Measurements from ENCODE around the gene ZNF620.
"Not testable (repeated sequence)": the region's sequence is repeated elsewhere in the genome, so short reads cannot be mapped to it uniquely, and the experiment has no call there.

Gene ZNF620

GRCh38 chr3:40505599-40506462, at the start of gene ZNF620:
Gene ZNF620, plus strand, starts transcription at chr3:40506039. Its CDS starts 314 bp downstream, at chr3:40506353.
- Histone ChIP-seq H3K36me3 (ENCODE audit: control insufficient read depth, insufficient read depth, low read length) (no peaks in the 10 kb centered on the region), H3K4me3 (ENCODE audit: low read length) (peak within 1 kb of the TSS; percentile 89), H3K4me1 (ENCODE audit: control insufficient read depth, insufficient read depth, low read length) (no peaks in the 10 kb centered on the region), H3K27ac (ENCODE audit: low read depth, low read length) (peak within 1 kb of the TSS; percentile 70), H3K9ac (ENCODE audit: low read length) (peak within 1 kb of the TSS; percentile 81), H3K27me3 (ENCODE audit: control insufficient read depth, insufficient read depth, low read length) (no peaks in the 10 kb centered on the region)

- peak overlapping the region; percentile 99 for H3K4me3 ChIP-seq (ENCODE audit: low read length)
- peaks cover 14% of the 10 kb centered on the region for H3K4me1 ChIP-seq (ENCODE audit: control insufficient read depth, insufficient read depth, low read length)
- no peaks in the 10 kb centered on the region for H3K27me3 ChIP-seq (ENCODE audit: control insufficient read depth, insufficient read depth, low read length)
- peak overlapping the region; percentile 56 for H3K9ac ChIP-seq (ENCODE audit: low read length)
- H3K27ac ChIP-seq (ENCODE audit: low read depth, low read length), result peak overlapping the region; percentile 91
- H3K36me3 ChIP-seq (ENCODE audit: control insufficient read depth, insufficient read depth, low read length), result peaks cover 10% of the 10 kb centered on the region
These were observed 49.4 kb upstream of the ZNF620 start for GRCh38 chr3:40456279-40456939.

GRCh38 chr3:40456940-40457823, 48.7 kb upstream of the ZNF620 start, which contains the start of gene RPL14:
Gene RPL14, plus strand, starts transcription at chr3:40457339. Its CDS starts 133 bp downstream, at chr3:40457472.
- no peaks in the 10 kb centered on the region for H3K27me3 ChIP-seq (ENCODE audit: control insufficient read depth, insufficient read depth, low read length)
- peaks cover 13% of the 10 kb centered on the region for H3K4me1 ChIP-seq (ENCODE audit: control insufficient read depth, insufficient read depth, low read length)
- peak within 1 kb of the TSS; percentile 96 for H3K9ac ChIP-seq (ENCODE audit: low read length)
- peaks cover 10% of the 10 kb centered on the region for H3K36me3 ChIP-seq (ENCODE audit: control insufficient read depth, insufficient read depth, low read length)
- peak within 1 kb of the TSS; percentile 99 for H3K4me3 ChIP-seq (ENCODE audit: low read length)
- peak within 1 kb of the TSS; percentile 91 for H3K27ac ChIP-seq (ENCODE audit: low read depth, low read length)

- Histone ChIP-seq H3K27me3 (ENCODE audit: control insufficient read depth, insufficient read depth, low read length) (no peaks in the 10 kb centered on the region), H3K4me3 (ENCODE audit: low read length) (peak overlapping the region; percentile 99), H3K9ac (ENCODE audit: low read length) (no peak overlapping the region), H3K27ac (ENCODE audit: low read depth, low read length) (no peak overlapping the region), H3K36me3 (ENCODE audit: control insufficient read depth, insufficient read depth, low read length) (peaks cover 10% of the 10 kb centered on the region), H3K4me1 (ENCODE audit: control insufficient read depth, insufficient read depth, low read length) (peaks cover 10% of the 10 kb centered on the region)
These were observed 47.4 kb upstream of the ZNF620 start for GRCh38 chr3:40458473-40458872.

GRCh38 chr3:40460481-40460880, 45.4 kb upstream of the ZNF620 start:
- not testable (repeated sequence) for H3K4me3 ChIP-seq (ENCODE audit: low read length); H3K27me3 ChIP-seq (ENCODE audit: control insufficient read depth, insufficient read depth, low read length); H3K9ac ChIP-seq (ENCODE audit: low read length); H3K27ac ChIP-seq (ENCODE audit: low read depth, low read length)
- H3K4me1 ChIP-seq (ENCODE audit: control insufficient read depth, insufficient read depth, low read length), result peaks cover 10% of the 10 kb centered on the region
- H3K36me3 ChIP-seq (ENCODE audit: control insufficient read depth, insufficient read depth, low read length), result peaks cover 10% of the 10 kb centered on the region

- Histone ChIP-seq H3K4me1 (ENCODE audit: control insufficient read depth, insufficient read depth, low read length) (peaks cover 10% of the 10 kb centered on the region), H3K36me3 (ENCODE audit: control insufficient read depth, insufficient read depth, low read length) (peaks cover 10% of the 10 kb centered on the region), H3K9ac (ENCODE audit: low read length) (no peak overlapping the region), H3K27ac (ENCODE audit: low read depth, low read length) (no peak overlapping the region), H3K4me3 (ENCODE audit: low read length) (no peak overlapping the region), H3K27me3 (ENCODE audit: control insufficient read depth, insufficient read depth, low read length) (no peaks in the 10 kb centered on the region)
These were observed 44.7 kb upstream of the ZNF620 start for GRCh38 chr3:40461161-40461560.

GRCh38 chr3:40462838-40463237, 43.0 kb upstream of the ZNF620 start:
- not testable (repeated sequence) for H3K27ac ChIP-seq (ENCODE audit: low read depth, low read length); H3K4me3 ChIP-seq (ENCODE audit: low read length)
- H3K36me3 ChIP-seq (ENCODE audit: control insufficient read depth, insufficient read depth, low read length), result peaks cover 10% of the 10 kb centered on the region

GRCh38 chr3:40463579-40463978, 42.3 kb upstream of the ZNF620 start:
- no peak overlapping the region for H3K4me3 ChIP-seq (ENCODE audit: low read length)
- H3K27me3 ChIP-seq (ENCODE audit: control insufficient read depth, insufficient read depth, low read length), result no peaks in the 10 kb centered on the region
- peaks cover 8% of the 10 kb centered on the region for H3K36me3 ChIP-seq (ENCODE audit: control insufficient read depth, insufficient read depth, low read length)
- H3K4me1 ChIP-seq (ENCODE audit: control insufficient read depth, insufficient read depth, low read length), result peaks cover 2% of the 10 kb centered on the region
- H3K9ac ChIP-seq (ENCODE audit: low read length), result no peak overlapping the region
- H3K27ac ChIP-seq (ENCODE audit: low read depth, low read length), result no peak overlapping the region

More at GRCh38 chr3:40462838-40463237, 43.0 kb upstream of the ZNF620 start:
- not testable (repeated sequence) for H3K9ac ChIP-seq (ENCODE audit: low read length); H3K27me3 ChIP-seq (ENCODE audit: control insufficient read depth, insufficient read depth, low read length); H3K4me1 ChIP-seq (ENCODE audit: control insufficient read depth, insufficient read depth, low read length)

- H3K4me1 ChIP-seq (ENCODE audit: control insufficient read depth, insufficient read depth, low read length), result no peaks in the 10 kb centered on the region
- no peaks in the 10 kb centered on the region for H3K27me3 ChIP-seq (ENCODE audit: control insufficient read depth, insufficient read depth, low read length)
- no peak overlapping the region for H3K9ac ChIP-seq (ENCODE audit: low read length)
- H3K36me3 ChIP-seq (ENCODE audit: control insufficient read depth, insufficient read depth, low read length), result peaks cover 3% of the 10 kb centered on the region
- no peak overlapping the region for H3K4me3 ChIP-seq (ENCODE audit: low read length)
- H3K27ac ChIP-seq (ENCODE audit: low read depth, low read length), result no peak overlapping the region
These were observed 41.3 kb upstream of the ZNF620 start for GRCh38 chr3:40464339-40465110.

- Histone ChIP-seq H3K36me3 (ENCODE audit: control insufficient read depth, insufficient read depth, low read length) (no peaks in the 10 kb centered on the region), H3K4me3 (ENCODE audit: low read length) (no peak overlapping the region), H3K27ac (ENCODE audit: low read depth, low read length) (no peak overlapping the region), H3K9ac (ENCODE audit: low read length) (no peak overlapping the region), H3K4me1 (ENCODE audit: control insufficient read depth, insufficient read depth, low read length) (no peaks in the 10 kb centered on the region), H3K27me3 (ENCODE audit: control insufficient read depth, insufficient read depth, low read length) (no peaks in the 10 kb centered on the region)
These were observed 40.8 kb upstream of the ZNF620 start for GRCh38 chr3:40465111-40465407.

GRCh38 chr3:40465456-40465855, 40.4 kb upstream of the ZNF620 start:
- Histone ChIP-seq H3K27me3 (ENCODE audit: control insufficient read depth, insufficient read depth, low read length) (no peaks in the 10 kb centered on the region), H3K36me3 (ENCODE audit: control insufficient read depth, insufficient read depth, low read length) (no peaks in the 10 kb centered on the region), H3K9ac (ENCODE audit: low read length) (no peak overlapping the region), H3K4me1 (ENCODE audit: control insufficient read depth, insufficient read depth, low read length) (no peaks in the 10 kb centered on the region), H3K27ac (ENCODE audit: low read depth, low read length) (no peak overlapping the region), H3K4me3 (ENCODE audit: low read length) (no peak overlapping the region)
